GM18508 (cell line): Measurements from ENCODE around the gene ZNF77.
A peak's percentile ranks its signal among the peaks of the same experiment; 100 is the strongest.
"Not testable (repeated sequence)": the region's sequence is repeated elsewhere in the genome, so short reads cannot be mapped to it uniquely, and the experiment has no call there.

Source experiments
- ATAC-seq: cut with Tn5 transposase; IDR thresholded peaks from one replicate; pipeline ENCODE4 v1.9.1; 2021; ENCODE audit warnings: moderate number of reproducible peaks; ENCODE audit not compliant: insufficient read depth, unreplicated experiment

ZNF77 gene

DNA sequence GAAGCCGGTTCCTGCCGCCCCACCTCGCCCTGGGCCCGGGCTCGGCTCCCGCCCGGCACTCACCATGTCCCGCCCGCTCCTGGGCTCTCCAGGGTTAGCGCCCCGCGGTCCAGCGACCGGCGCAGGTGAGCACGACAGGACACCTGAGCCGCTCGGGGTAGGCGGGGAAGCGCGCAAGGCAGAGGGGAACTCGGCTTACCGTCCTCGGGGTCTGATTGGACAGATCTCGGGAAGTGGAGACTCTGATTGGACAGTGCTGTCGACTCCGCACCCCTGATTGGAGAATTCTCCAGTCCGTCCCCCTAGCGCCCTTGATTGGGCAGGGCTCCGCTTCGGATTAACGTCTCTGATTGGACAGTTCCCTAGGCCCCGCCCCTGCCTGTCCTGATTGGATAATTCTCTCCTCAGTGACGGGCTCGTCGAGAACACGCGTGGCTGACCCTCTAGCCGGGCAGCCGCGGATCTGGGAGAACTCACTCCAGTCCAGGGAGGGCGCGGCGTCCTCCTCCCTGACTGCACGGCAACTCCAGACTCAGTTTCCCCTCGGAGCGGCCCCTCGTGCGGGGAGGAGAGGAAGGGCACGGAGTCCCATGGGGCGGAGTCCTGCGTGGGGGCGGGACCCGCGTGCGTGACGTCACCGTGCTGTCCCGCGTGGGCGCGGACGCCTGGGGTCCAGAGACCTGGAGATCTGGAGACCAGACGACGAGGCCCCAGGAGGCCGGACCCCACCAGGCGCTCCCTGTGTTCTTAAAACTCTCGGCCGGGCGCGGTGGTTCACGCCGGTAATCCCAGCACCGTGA, at the start of gene ZNF77:
ZNF77 (minus strand) TSS at position 197 of the 800 bp plus-strand sequence; CDS start at position 66, 131 bp downstream.
- ATAC-seq: peak; percentile 87

DNA sequence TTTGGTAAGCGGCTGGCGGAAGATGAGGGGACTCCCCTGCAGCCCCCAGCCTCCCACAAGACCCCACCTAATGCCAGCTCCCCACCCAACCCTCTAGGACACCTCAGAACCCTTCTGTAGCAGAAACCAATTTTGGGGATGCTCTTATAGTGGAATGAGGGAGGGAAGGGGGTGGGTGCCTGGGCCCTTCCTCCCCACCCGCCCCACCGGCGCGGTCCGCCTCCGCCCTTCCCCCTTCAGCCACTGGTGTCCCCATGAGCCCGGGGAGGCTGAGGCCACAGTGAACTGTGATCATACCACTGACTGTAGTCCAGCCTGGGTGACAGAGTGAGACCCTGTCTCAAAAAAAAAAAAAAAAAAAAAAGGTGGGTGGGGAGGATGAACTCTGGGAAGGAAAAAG, 48.8 kb upstream of the ZNF77 start:
- ATAC-seq: no peak

DNA sequence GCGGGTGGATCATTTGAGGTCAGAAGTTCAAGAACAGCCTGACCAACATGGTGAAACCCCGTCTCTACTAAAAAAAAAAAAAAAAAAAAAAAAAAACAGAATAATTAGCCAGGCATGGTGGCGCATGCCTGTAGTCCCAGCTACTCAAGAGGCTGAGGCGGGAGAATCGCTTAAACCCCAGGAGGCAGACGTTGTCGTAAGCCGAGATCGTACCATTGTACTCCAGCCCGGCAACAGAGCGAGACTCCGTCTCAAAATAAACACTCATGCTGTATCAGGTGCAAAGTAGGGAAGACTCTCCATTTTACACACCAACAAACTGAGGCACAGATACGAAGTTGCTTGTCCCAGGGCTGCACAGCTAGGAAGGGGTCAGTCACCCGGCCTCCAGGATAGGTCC, 48.2 kb upstream of the ZNF77 start:
- ATAC-seq: no peak

DNA sequence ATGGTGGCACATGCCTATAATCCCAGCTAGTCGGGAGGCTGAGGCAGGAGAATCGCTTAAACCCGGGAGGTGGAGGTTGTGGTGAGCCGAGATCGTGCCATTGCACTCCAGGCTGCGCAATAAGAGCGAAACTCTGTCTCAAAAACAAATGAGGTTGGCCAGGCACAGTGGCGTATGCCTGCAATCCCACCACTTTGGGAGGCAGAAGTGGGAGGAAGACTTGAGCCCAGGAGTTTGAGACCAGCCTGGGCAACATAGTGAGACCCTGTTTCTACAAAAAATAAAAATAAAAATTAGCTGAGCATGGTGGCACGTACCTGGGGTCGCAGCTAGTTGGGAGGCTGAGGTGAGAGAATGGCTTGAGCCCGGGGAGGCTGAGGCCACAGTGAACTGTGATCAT, 47.6 kb upstream of the ZNF77 start:
- not testable (repeated sequence) for ATAC-seq

- ATAC-seq: no peak
These were observed 44.6 kb upstream of the ZNF77 start for GRCh38 chr19:2989236-2989946.

GRCh38 chr19:2988568-2988967, 43.8 kb upstream of the ZNF77 start:
- ATAC-seq: no peak

DNA sequence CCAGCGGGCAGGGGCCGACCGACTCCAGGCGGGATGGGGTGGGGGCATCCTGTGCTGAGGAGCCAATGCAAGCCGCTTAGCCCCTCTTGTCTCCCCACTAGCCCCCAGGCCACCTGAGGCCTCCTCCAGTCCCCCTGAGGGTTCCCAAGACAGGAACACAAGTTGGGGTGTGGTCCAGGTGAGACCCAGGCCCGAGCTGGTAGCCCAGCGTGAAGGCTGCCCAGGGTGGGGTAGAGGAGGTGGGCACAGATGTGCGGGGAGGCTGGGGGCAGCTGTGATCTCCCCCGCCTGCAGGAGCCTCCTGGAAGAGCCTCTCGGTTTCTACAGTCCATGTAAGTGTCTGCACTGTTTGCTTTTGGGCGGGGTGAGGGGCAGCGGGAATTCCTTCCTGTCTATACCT, 43.0 kb upstream of the ZNF77 start:
- no peak for ATAC-seq

DNA sequence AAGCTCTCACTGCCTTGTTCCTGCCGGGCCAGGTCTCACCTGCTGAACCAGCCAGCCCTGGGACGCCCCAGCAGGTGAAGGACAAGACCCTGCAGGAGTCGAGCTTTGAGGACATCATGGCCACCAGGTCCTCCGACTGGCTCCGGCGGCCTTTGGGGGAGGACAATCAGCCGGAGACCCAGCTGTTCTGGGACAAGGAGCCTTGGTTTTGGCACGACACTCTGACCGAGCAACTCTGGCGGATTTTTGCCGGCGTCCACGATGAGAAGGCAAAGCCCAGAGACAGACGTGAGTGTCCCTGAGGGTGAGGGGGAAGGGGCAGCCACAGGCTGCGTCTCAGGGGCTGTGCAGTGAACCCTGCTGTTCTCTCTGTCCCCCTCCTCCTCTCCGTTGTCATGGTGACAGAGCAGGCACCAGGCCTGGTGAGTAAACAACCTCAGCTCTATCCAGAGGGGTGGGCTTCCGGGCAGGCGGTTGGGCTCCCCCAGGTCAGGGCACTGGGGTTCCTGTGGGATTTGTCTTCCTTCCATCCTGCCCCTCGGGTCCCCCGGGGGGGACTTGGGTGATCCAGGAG, 42.3 kb upstream of the ZNF77 start:
- ATAC-seq: no peak

- no peak for ATAC-seq
These were observed 39.4 kb upstream of the ZNF77 start for GRCh38 chr19:2984215-2984528.

DNA sequence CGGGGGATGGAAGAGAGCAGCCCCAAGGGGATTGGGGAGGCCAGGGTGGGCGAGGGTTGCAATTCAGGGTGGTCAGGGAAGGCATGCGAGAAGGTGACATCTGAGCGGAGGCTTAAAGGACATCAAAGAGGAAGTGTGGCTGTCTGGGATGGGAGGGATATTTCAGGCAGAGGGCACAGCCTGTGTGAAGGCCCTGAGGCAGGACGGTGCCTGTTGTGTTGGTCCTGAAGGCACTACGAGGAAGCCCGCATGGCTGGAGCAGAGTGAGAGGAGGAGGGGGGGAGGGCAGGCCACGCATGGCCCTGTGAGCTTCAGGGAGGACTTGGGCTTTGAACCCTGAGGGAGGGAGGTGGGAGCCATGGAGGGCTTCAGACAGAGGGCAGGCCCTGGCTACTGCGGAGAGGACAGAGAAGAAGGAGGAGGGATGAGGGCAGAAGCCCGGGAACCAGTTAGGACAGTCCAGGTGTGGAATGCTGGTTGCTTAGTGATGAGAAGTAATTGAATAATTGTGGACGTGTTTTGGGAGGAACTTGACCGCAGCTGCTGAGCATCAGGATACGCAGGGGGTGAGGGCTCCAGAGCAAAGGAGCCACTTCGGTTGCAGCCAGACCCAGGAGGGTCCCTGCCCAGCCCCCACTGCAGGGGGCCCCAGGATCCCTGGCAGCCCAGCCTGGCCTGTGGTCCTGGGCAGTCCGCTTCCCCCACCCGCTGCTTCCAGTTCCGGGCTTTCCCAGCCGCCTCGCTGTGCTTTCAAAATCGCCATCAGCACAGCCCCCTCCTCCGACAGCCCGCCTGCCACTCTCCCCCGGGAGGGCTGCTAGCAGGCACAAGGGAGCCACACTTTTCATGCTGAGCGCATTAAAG, 38.8 kb upstream of the ZNF77 start:
- no peak for ATAC-seq

GRCh38 chr19:2982983-2983350, 38.2 kb upstream of the ZNF77 start:
- no peak for ATAC-seq

DNA sequence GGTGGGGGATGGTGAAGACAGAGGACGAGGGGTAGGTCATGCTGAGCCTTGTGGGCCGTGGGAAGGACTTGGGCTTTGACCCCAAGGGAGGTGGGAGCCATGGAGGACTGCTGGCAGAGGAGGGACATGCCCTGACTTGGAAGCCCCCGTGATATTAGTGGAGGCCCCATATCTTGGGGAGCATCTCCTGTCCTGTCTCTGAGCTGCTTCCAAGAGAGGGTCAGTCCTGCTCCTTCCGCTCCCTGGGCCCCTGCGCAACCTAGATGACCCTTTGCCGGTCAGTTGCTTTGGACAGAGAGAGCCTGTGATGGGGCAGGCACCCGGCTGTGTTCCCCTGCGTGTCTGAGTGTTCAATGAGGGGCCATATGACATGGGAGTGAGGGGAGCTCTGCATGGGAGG, 37.8 kb upstream of the ZNF77 start:
- no peak for ATAC-seq

DNA sequence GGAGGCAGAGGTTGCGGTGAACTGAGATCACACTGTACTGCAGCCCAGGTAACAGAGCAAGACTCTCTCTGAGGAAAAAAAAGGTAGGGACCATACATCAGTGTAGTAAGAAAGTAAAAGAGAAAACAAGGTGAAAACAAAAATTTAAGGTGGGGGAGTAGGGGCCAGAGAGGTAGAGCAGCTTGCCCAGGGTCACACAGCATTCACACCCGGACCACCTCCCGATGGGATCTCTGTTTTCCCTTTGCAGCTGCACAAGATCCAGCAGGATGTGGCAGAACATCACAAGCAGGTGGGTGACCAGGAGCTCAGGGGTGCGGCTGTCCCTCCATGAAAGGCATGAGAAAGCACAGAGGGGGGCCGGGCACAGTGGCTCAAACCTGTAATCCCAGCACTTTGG, 37.1 kb upstream of the ZNF77 start:
- ATAC-seq: no peak

- ATAC-seq: no peak
These were observed 34.0 kb upstream of the ZNF77 start for GRCh38 chr19:2978772-2979171.

DNA sequence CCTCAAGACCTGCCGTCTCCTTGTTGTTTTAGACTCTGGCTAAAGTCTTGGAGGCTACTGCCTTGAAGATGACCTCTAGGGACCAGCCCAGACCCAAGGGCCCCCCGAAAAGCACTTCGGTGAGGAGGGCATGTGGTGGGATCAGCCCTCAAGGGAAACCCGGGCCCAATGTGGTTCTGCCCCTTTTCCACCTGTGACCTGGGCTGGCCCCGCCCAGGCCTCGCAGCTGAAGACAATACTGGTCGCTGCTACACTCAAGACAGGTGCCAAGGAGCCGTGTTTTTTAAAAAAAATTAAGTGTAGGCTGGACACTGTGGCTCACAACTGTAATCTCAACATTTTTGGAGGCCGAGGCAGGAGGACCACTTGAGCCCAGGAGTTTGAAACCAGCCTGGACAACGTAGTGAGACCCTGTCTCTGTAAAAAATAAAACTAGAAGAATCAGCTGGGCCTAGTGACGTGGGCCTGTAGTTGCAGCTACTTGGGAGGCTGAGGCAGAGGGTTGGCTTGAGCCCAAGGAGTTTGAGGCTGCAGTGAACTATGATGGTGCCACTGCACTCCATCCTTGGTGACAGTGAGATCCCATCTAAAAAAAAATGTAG, 33.5 kb upstream of the ZNF77 start:
- no peak for ATAC-seq

- ATAC-seq: no peak
These were observed 33.0 kb upstream of the ZNF77 start for GRCh38 chr19:2977746-2978138.

DNA sequence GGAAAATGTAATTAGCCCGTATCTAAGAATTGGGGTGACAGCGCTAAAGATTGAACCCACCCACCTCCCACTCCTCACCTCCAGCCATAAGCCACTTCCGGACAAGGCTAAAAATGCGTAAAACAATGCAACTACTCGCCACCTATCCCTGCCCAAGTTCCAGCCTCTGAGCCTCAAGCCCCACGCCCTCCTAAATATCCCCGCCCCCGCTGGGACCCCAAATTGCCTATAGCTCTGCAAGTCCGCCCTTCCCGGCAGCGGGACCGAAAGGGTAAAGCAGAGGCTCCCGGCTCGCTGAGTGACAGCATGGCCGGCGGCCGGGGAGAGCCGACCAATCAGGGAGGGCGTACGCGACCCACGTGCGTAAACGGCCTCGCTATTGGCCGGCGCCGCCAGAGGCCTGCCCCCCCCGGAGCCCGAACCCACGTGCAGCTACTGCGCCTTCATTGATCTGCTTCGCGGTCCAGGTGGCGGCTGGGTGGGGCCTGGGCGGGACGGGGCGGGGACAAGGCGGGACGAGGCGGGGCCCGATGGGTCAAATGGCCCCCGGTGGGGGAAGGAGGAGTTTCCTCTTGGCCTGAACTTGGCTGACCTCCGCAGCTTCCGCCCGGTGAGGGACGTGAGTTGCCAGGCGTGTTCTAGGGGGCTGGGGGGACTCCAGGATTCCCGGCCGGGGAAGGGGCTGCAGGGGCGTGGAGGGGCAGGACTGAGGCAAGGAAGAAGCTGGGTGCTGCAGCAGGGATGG, 32.4 kb upstream of the ZNF77 start, which contains the start of gene TLE6:
TLE6 (plus strand) TSS at position 564 of the 745 bp plus-strand sequence. CDS start 670 bp downstream, outside the sequence.
- ATAC-seq: peak; percentile 55

GRCh38 chr19:2976609-2977000, 31.8 kb upstream of the ZNF77 start:
- ATAC-seq: no peak

GRCh38 chr19:2974342-2975041, 29.7 kb upstream of the ZNF77 start:
- ATAC-seq: no peak
